ENCODE data around the gene GABBR2. TPM values are rescaled to one million over a fixed set of nuclear protein-coding genes. Genes with fewer than 3 reads are reported as not detected.
A peak's percentile ranks its signal among the peaks of the same experiment; 100 is the strongest.

The GABBR2 gene
- total RNA-seq, 1 donor from 2014 or later: not detected

GRCh38 chr9:98654247-98654646 is 54.5 kb downstream of the GABBR2 start:
- peak; percentile 7 for FAIRE-seq
- Histone ChIP-seq H3K4me3 (ENCODE audit: low read depth, low read length) (no peak overlapping the region), H3K27me3 (ENCODE audit: control insufficient read depth, insufficient read depth, low read length) (no peaks in the 10 kb centered on the region), H3K36me3 (ENCODE audit: control insufficient read depth, insufficient read depth, low read length) (no peaks in the 10 kb centered on the region)
- peak; percentile 98 for DNase-seq (ENCODE audit: low read depth)
- no peak for TF ChIP-seq CTCF (IDR thresholded peaks at IDR 0.05; ENCODE audit: insufficient read depth, low read length, severe bottlenecking)

GRCh38 chr9:98652741-98653140 is 56.0 kb downstream of the GABBR2 start:
- FAIRE-seq (no peak), DNase-seq (ENCODE audit: low read depth) (no peak)
- Histone ChIP-seq H3K4me3 (ENCODE audit: low read depth, low read length) (no peak overlapping the region), H3K36me3 (ENCODE audit: control insufficient read depth, insufficient read depth, low read length) (no peaks in the 10 kb centered on the region), H3K27me3 (ENCODE audit: control insufficient read depth, insufficient read depth, low read length) (no peaks in the 10 kb centered on the region)
- no peak for TF ChIP-seq CTCF (IDR thresholded peaks at IDR 0.05; ENCODE audit: insufficient read depth, low read length, severe bottlenecking)

- H3K4me3 ChIP-seq (ENCODE audit: low read depth, low read length): no peak overlapping the region
- DNase-seq (ENCODE audit: low read depth) (no peak), FAIRE-seq (no peak)
- H3K27me3 ChIP-seq (ENCODE audit: control insufficient read depth, insufficient read depth, low read length): no peaks in the 10 kb centered on the region
- TF ChIP-seq CTCF (IDR thresholded peaks at IDR 0.05; ENCODE audit: insufficient read depth, low read length, severe bottlenecking): no peak
- H3K36me3 ChIP-seq (ENCODE audit: control insufficient read depth, insufficient read depth, low read length): no peaks in the 10 kb centered on the region
Observed at GRCh38 chr9:98652302-98652701, 56.4 kb downstream of the GABBR2 start.

GRCh38 chr9:98647236-98647635 is 61.5 kb downstream of the GABBR2 start:
- Histone ChIP-seq H3K27me3 (ENCODE audit: control insufficient read depth, insufficient read depth, low read length) (peaks cover 4% of the 10 kb centered on the region), H3K4me3 (ENCODE audit: low read depth, low read length) (no peak overlapping the region), H3K36me3 (ENCODE audit: control insufficient read depth, insufficient read depth, low read length) (no peaks in the 10 kb centered on the region)
- no peak for DNase-seq (ENCODE audit: low read depth)
- no peak for TF ChIP-seq CTCF (IDR thresholded peaks at IDR 0.05; ENCODE audit: insufficient read depth, low read length, severe bottlenecking)
- FAIRE-seq: no peak

GRCh38 chr9:98644011-98644410 is 64.7 kb downstream of the GABBR2 start:
- Histone ChIP-seq H3K27me3 (ENCODE audit: control insufficient read depth, insufficient read depth, low read length) (peaks cover 4% of the 10 kb centered on the region), H3K36me3 (ENCODE audit: control insufficient read depth, insufficient read depth, low read length) (no peaks in the 10 kb centered on the region), H3K4me3 (ENCODE audit: low read depth, low read length) (no peak overlapping the region)
- FAIRE-seq (no peak), DNase-seq (ENCODE audit: low read depth) (no peak)
- TF ChIP-seq CTCF (IDR thresholded peaks at IDR 0.05; ENCODE audit: insufficient read depth, low read length, severe bottlenecking): no peak

- DNase-seq (ENCODE audit: low read depth): no peak
- Histone ChIP-seq H3K27me3 (ENCODE audit: control insufficient read depth, insufficient read depth, low read length) (peaks cover 4% of the 10 kb centered on the region), H3K36me3 (ENCODE audit: control insufficient read depth, insufficient read depth, low read length) (no peaks in the 10 kb centered on the region), H3K4me3 (ENCODE audit: low read depth, low read length) (no peak overlapping the region)
- TF ChIP-seq CTCF (IDR thresholded peaks at IDR 0.05; ENCODE audit: insufficient read depth, low read length, severe bottlenecking): no peak
- peak; percentile 89 for FAIRE-seq
Observed at GRCh38 chr9:98642661-98643312, 65.9 kb downstream of the GABBR2 start.

Measured in bronchial epithelial cell (primary cell).